ENCODE measurements around the gene TRIM54. TPM values are rescaled to one million over a fixed set of nuclear protein-coding genes. Genes with fewer than 3 reads are reported as not detected.

TRIM54 gene
- total and polyA plus RNA-seq, 2 of the 8 experiments (the other 6 are each of a cell fraction or from before 2014, with no cell fraction given) = 3.9 to 5.8 TPM

GRCh38 chr2:27322766-27323595 is 40.8 kb downstream of the TRIM54 start, which contains the start of gene MPV17 (continued):
- TF ChIP-seq GABPA (IDR thresholded peaks at IDR 0.05; ENCODE audit: borderline replicate concordance, insufficient read depth, low read length) = peak; percentile 82; the same call in 1 of the 2 replicates
- TF ChIP-seq EZH2 (IDR thresholded peaks at IDR 0.05; ENCODE audit: low read depth, low read length, severe bottlenecking) = no peak
- peak in 1 of 2 experiments; percentile 80; a peak in 1 of 4 replicates for TF ChIP-seq SIN3A (conservative IDR thresholded peaks at IDR 0.05 in 1 of 2, IDR thresholded peaks at IDR 0.05 in 1 of 2; ENCODE audit: low read depth in 1 of 2, low read length in 2 of 2)
- peak; percentile 51; the same call in 1 of the 2 replicates for TF ChIP-seq YY1 (IDR thresholded peaks at IDR 0.05; ENCODE audit: low read depth, low read length)
- no peak; the same call in 1 of the 2 replicates for TF ChIP-seq SP1 (IDR thresholded peaks at IDR 0.05; ENCODE audit: low read depth, low read length)
- TF ChIP-seq PHF8 (conservative IDR thresholded peaks at IDR 0.05; ENCODE audit: low read depth, low read length) = peak; percentile 90
- no peak for TF ChIP-seq TCF12 (IDR thresholded peaks at IDR 0.05; ENCODE audit: low read depth, low read length)
- no peak for TF ChIP-seq NANOG (IDR thresholded peaks at IDR 0.05; ENCODE audit: insufficient read depth, low read depth, low read length, poor library complexity, severe bottlenecking)
- no peak for TF ChIP-seq CHD7 (IDR thresholded peaks at IDR 0.05; ENCODE audit: insufficient replicate concordance, low read length)

Measured in H1 (cell line).